ENCODE results near the gene LRP5.
A peak's percentile ranks its signal among the peaks of the same experiment; 100 is the strongest.
"Not testable (repeated sequence)": the region's sequence is repeated elsewhere in the genome, so short reads cannot be mapped to it uniquely, and the experiment has no call there.

LRP5 gene

GRCh38 chr11:68282861-68283230 is 29.5 kb upstream of the LRP5 start:
- DNase-seq, result no peak

GRCh38 chr11:68284588-68284987 is 27.8 kb upstream of the LRP5 start:
- DNase-seq, result not testable (repeated sequence)

- DNase-seq, result no peak
Observed at GRCh38 chr11:68287419-68287818, 25.0 kb upstream of the LRP5 start.

GRCh38 chr11:68289456-68289855 is 22.9 kb upstream of the LRP5 start:
- no peak for DNase-seq

GRCh38 chr11:68293708-68294107 is 18.7 kb upstream of the LRP5 start:
- no peak for DNase-seq

GRCh38 chr11:68295271-68295670 is 17.1 kb upstream of the LRP5 start:
- DNase-seq, result no peak

GRCh38 chr11:68295940-68296339 is 16.5 kb upstream of the LRP5 start:
- DNase-seq, result no peak

GRCh38 chr11:68296344-68297051 is 15.9 kb upstream of the LRP5 start:
- no peak for DNase-seq

GRCh38 chr11:68297052-68297378 is 15.4 kb upstream of the LRP5 start:
- no peak for DNase-seq

GRCh38 chr11:68297494-68297811 is 14.9 kb upstream of the LRP5 start:
- DNase-seq, result no peak

GRCh38 chr11:68297812-68298658 is 14.4 kb upstream of the LRP5 start:
- peak; percentile 74 for DNase-seq

GRCh38 chr11:68298659-68299516 is 13.5 kb upstream of the LRP5 start:
- DNase-seq, result no peak

- not testable (repeated sequence) for DNase-seq
Observed at GRCh38 chr11:68299517-68299879, 12.9 kb upstream of the LRP5 start.

- DNase-seq, result no peak
Observed at GRCh38 chr11:68300076-68300830, 12.1 kb upstream of the LRP5 start.

GRCh38 chr11:68302256-68302655 is 10.1 kb upstream of the LRP5 start:
- no peak for DNase-seq

- no peak for DNase-seq
Observed at GRCh38 chr11:68302670-68303069, 9.7 kb upstream of the LRP5 start.

GRCh38 chr11:68303083-68303482 is 9.3 kb upstream of the LRP5 start:
- DNase-seq, result no peak

- no peak for DNase-seq
Observed at GRCh38 chr11:68303982-68304780, 8.2 kb upstream of the LRP5 start.

- DNase-seq, result no peak
Observed at GRCh38 chr11:68306636-68307035, 5.8 kb upstream of the LRP5 start.

- no peak for DNase-seq
Observed at GRCh38 chr11:68308068-68308467, 4.3 kb upstream of the LRP5 start.

GRCh38 chr11:68309621-68310185 is 2.7 kb upstream of the LRP5 start:
- no peak for DNase-seq

Measured in CD4-positive, alpha-beta T cell treated with Interleukin-21 for 1 hour (primary cell).